ENCODE results near the gene RAD51B.
"Not testable (repeated sequence)": the region's sequence is repeated elsewhere in the genome, so short reads cannot be mapped to it uniquely, and the experiment has no call there.

Gene RAD51B

DNA sequence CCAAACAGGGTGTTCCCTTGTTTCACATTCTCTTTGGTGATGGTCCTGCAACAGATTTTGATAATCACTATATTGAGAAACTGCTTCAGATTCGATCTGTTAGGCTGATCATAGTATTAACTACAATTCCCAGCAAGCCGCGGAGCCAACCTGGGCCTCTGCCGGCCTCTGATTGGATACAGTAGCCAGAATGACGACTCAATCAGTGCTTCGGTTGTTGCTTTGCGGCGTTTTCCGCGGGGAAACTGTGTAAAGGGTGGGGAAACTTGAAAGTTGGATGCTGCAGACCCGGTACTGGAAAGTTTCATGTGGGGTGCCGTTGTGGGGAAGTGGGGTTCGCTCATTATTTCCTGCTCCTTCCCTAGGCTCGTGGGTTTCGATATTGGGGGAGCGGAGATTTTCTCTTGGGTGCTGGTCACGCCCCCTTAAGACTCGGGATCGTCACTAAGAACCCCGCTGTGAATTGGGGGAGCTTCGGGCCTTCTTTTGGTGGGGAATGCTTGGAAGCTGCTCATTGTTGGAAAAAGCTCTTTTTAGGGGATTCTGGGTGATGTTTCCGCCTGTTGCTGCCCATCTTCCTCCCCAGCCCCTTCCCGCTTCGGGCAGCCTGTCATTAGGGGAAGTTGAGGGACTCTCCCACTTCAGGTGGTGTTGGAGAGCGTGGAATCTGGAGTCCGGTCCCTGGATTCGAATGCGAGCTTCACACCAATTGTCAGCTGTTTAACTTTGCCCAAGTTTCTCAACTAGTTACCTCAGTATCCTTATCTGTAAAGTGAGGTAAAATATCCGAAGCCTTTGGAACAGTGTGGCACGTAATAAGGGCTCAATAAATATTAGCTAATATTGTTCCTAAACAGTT lies at the start of gene RAD51B:
TSS of gene RAD51B (plus strand) at position 217 of the 859 bp plus-strand sequence.
- peak; percentile 87 for DNase-seq

DNA sequence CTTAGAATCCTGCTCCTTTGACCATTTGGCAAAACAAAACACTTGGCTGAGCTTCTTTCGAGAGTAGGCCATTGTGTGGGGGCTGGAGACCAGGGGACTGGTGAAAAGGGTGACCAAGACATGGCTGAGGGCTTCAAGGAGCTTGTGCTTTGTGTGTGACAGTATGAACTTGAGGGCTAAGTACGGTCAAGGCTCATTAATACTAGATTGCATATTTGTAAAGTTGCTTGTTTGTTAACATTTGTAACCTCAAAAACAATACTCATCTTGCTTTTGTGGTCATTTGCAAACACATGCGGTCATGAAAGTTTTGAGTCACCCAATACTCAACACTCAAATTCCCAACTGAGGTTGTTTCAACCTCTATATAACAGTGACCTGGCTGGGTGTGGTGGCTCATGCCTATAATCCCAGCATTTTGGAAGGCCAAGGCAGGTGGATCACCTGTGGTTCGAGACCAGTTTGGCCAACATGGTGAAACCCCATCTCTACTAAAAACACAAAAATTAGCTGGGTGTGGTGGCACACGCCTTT lies 45.7 kb upstream of the RAD51B start:
- no peak for DNase-seq

GRCh38 chr14:67776653-67777322 lies 42.8 kb upstream of the RAD51B start:
- no peak for DNase-seq

DNA sequence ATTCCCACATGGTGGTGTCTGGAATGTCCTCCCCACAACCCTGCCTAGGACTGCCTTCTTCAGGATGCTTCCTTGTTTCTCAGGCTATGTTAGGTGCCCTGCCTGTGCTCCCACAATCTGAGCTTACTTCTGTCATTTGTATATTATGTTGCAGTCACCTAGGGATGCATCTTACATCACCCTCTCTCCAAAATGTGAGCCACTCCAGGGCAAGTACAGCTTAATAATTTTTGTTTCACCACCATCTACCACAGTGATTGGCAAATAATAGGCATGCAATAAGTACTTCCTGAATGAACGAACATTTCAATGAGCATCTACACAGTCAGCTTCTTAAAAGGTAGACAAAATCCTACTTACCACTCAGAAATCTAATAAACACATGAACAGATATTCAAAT lies 40.8 kb upstream of the RAD51B start:
- DNase-seq, result no peak

DNA sequence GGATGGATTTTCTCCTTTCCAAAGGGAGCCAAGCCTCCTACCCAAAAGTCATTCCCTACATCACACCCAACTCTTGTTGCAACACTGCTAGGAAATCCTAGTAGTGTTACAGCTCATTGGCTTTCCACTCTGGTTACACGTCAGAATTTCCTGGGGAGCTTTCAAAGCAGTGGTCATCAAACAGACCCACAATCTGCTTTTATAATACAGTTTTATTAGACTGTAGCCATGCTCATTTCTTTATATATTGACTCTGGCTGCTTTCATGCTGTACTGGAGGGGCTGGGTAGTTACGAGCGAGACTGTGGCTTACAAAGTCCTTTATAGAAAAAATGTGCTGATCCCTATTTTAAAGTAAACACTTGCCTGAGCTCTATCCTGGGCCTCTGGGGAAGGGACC lies 37.5 kb upstream of the RAD51B start:
- DNase-seq, result no peak

DNA sequence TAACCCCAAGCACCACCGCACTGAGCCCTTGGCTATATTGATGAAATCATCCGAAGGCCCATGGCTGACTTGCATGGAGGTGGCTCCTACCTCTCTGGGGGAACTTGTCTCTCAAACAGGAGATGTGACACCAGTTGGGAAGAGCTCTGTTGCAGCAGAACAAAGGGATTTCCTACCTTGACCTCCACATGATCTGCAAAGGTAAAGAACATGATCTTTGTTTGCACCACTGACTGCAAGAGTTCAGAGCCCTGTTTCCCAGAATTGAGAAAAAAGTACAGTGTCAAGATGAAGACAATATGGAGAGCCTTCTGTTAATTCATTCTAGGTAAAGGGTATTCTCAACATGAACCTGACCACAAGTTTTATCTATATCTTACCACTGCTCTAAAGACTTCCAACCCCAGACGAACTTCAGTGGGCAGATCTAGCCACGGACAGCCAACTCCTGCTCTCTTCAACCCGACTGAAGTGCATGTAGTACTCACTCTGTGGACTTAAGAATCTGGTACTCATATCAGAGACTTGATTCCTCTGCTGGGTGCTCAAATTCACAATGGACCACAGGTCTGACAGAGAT lies 35.2 kb upstream of the RAD51B start:
- no peak for DNase-seq

GRCh38 chr14:67785270-67786109 lies 34.1 kb upstream of the RAD51B start:
- no peak for DNase-seq

DNA sequence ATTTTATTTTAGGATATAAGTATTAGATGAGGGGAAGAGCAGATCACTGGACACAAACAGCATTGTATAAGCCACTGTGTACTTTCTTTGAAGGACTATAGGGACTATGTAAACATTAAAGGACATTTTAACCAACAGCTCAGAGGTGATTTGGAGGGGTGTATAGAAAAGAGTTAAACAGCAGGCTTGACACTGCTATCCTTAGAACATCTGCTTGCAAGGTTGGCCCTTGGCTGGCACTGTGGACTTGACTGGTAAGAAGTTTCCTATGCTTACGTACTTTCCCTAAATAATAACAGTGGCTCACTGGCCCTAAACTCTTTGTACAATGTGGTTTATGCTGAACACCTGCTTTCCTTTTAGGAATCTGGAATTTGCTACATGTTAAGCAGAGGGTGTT lies 31.9 kb upstream of the RAD51B start:
- no peak for DNase-seq

DNA sequence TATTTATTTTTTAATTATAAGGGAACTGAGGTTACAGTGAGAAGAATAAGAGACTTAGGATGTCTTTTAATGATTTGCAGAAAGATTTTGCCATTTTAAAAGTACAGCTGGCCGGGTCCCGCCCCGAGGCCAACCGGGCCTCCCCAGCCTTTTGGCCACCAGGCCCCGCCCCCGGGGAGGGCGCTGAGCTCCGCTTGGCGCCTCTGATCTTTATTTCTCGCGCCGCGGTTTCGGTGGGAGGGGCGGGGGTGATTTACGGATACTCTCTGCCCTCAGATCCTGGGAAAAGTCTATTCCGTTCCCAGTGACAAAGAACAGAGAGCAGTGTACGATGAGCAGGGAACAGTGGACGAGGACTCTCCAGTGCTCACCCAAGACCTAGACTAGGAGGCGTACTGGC lies 20.8 kb upstream of the RAD51B start:
- no peak for DNase-seq

DNA sequence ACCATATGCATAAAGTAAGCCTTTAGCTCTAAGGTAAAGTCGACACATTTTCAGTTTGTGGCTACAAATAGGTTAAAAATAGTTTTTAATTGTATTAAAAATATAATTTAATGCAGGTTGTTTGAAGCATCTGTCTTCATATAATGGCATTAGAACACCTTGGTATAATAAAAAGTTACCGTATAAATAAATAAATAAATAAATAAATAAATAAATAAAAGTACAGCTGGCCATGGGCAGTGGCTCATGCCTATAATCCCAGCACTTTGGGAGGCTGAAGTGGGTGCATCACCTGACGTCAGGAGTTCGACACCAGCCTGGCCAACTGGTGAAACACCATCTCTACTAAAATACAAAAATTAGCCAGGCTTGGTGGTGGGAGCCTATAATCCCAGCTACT lies 18.8 kb upstream of the RAD51B start:
- no peak for DNase-seq

DNA sequence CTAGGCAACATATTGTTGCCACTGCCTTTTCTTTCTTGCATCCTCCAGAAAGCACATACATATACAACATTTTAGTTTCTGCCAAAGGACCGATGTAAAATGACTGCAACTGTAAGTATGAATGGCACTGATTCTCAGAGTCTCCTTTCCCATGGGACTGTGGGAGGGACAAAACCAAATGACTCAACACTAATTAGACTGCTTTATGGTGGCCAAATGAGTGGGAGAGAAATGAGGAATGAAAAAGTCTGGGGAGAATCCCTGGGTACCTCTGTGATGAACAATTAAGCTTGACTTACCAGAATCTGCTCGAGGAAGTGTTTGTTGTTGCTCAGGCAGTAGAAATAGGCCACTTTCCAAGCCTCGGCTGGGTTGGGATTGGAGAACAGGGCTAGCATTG lies 13.3 kb upstream of the RAD51B start:
- DNase-seq, result no peak

DNA sequence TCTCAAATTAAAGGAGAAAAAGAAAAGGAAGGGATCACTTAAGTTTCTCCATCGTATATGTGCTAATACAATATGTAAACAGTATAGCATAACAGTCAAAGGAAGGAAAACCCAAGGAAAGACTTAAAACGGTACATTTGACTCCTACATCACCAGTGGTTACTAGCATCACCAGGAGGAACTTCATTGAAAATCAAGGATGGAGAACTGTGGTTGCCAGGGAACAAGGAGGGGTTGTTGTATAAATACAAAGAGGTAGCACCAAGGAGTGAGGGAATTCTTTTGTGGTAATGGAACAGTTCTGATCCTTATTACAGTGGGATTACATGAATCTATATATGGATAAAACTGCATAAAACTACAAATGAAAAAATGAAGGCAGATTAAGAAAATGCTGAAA lies 4.8 kb upstream of the RAD51B start:
- DNase-seq, result peak; percentile 14

DNA sequence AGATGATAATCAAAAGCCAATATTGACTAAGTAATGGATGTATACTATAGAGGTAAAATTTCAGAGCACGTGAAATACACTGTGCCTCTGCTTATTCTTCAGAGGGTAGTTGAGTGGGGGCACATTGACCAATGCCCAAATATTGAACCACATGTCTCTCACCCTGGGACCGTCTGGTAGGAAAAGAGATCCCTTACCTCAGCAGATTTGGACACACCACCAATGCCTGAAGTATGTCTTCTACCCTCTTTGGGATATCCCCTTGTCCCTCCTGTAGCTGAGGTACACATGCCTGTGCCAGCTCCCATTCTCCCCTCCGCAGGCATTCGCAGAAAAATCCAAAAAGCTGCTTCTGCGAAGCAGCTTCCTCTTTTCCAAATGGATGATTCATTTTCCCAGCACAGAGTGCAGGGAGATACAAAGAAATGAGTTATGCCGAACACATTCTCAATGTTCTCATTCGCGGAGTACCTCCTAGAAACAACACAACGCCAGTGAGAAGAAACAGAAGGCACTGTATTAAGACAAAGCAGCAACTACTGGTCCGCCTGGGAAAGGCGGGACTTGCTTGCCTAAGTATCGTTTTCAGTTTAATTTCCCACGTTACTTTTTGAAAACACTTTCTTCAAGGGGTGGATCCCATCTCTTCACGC lies 3.9 kb upstream of the RAD51B start:
- peak; percentile 27 for DNase-seq

GRCh38 chr14:67816326-67817002 lies 3.1 kb upstream of the RAD51B start, which contains the start of gene ZFYVE26:
TSS of gene ZFYVE26 (minus strand) at chr14:67816590. CDS start at chr14:67815963, 627 bp downstream.
- peak; percentile 97 for DNase-seq

- peak; percentile 8 for DNase-seq
Observed at GRCh38 chr14:67817750-67818438, 1.7 kb upstream of the RAD51B start.

GRCh38 chr14:67818476-67818875 lies 1.1 kb upstream of the RAD51B start:
- DNase-seq, result not testable (repeated sequence)

GRCh38 chr14:67820428-67820971 lies 921 bp downstream of the RAD51B start:
- DNase-seq, result peak; percentile 54

DNA sequence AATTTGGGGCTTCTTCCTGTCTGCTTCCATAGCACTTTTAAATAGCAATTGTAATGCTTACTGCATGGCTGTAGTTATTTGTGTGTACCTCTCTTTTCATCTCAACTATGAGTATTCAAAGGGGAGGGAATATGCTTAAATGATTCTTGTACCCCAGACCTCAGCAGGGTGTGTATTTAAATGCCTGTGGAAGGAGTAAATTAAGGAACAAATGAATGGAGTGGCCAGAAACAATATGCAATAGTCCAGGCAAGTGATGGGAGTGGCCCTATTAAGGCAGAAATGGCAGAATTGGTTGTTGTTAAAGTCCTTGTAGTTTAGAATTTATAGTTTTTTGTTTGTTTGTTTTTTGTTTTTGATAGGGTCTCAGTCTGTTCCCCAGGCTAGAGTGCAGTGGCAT lies 1.5 kb downstream of the RAD51B start:
- no peak for DNase-seq

GRCh38 chr14:67831113-67831512 lies 11.5 kb downstream of the RAD51B start:
- no peak for DNase-seq

DNA sequence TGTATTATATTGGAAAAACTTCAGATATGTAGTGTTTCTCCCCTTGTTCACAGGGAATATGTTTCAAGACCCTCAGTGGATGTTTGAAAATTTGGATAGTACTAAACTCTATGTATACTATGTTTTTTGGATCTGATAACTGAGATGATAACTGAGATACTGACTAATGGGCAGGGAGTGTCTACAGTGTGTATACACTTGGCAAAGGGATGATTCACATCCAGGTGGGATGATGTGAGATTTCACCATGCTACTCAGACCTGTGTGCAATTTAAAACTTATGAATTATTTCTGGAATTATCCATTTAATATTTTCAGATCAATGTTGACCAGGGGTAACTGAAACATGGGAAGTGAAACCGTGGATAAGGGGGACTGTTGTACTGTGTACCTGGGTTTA lies 13.8 kb downstream of the RAD51B start:
- no peak for DNase-seq

GRCh38 chr14:67835596-67835995 lies 16.0 kb downstream of the RAD51B start:
- DNase-seq, result no peak

All from DMS53 (cell line).